DOHH2 (cell line): ENCODE results near the gene TMOD4.
"Not testable (repeated sequence)": the region's sequence is repeated elsewhere in the genome, so short reads cannot be mapped to it uniquely, and the experiment has no call there.

Experiments used
- H3F3A ChIP-seq: fragments of 200-600 bp; sonication (generic), shearing (Covaris generic); 2 replicates; pipeline ENCODE4 v1.6.0; 2016; ENCODE audit warnings: antibody characterized with exemption, mild to moderate bottlenecking; ENCODE audit not compliant: control insufficient read depth, insufficient read depth
- H3K27ac ChIP-seq: fragments of 200-600 bp; sonication (generic); 2 replicates; pipeline ENCODE4 v1.5.1; 2014; ENCODE audit warnings: low read depth, mild to moderate bottlenecking, low read length, moderate library complexity
- H3K27me3 ChIP-seq: fragments of 200-600 bp; sonication (generic); 2 replicates; pipeline ENCODE4 v1.6.1; 2014; ENCODE audit warnings: mild to moderate bottlenecking, low read length, mixed read lengths; ENCODE audit not compliant: control insufficient read depth
- H3K36me3 ChIP-seq: fragments of 200-600 bp; sonication (generic); 2 replicates; pipeline ENCODE4 v1.6.1; 2014; ENCODE audit warnings: mild to moderate bottlenecking, low read length, moderate library complexity, mixed read lengths; ENCODE audit not compliant: control insufficient read depth
- H3K4me1 ChIP-seq: fragments of 200-600 bp; sonication (generic); 2 replicates; pipeline ENCODE4 v1.6.1; 2014; ENCODE audit warnings: mild to moderate bottlenecking, low read length, mixed read lengths; ENCODE audit not compliant: control insufficient read depth
- H3K4me2 ChIP-seq: fragments of 200-600 bp; sonication (generic); 2 replicates; pipeline ENCODE4 v1.6.0; 2014; ENCODE audit warnings: mild to moderate bottlenecking, low read length, moderate library complexity
- H3K4me3 ChIP-seq: fragments of 200-600 bp; sonication (generic); 2 replicates; pipeline ENCODE4 v1.5.1; 2014; ENCODE audit warnings: mild to moderate bottlenecking, low read length, mixed read lengths
- H3K79me2 ChIP-seq: fragments of 200-600 bp; sonication (generic); 2 replicates; pipeline ENCODE4 v1.6.1; 2014; ENCODE audit warnings: mild to moderate bottlenecking, low read length, mixed read lengths; ENCODE audit not compliant: control insufficient read depth
- H3K9me2 ChIP-seq: fragments of 200-600 bp; sonication (generic); replicated peaks from 2 replicates; pipeline ENCODE4 v1.6.1; 2014; ENCODE audit warnings: mild to moderate bottlenecking, low read length, mixed read lengths; ENCODE audit not compliant: control insufficient read depth
- H3K9me3 ChIP-seq: fragments of 200-600 bp; sonication (generic); 2 replicates; pipeline ENCODE4 v1.6.1; 2014; ENCODE audit warnings: antibody characterized with exemption, low read length, mixed read lengths; ENCODE audit not compliant: control insufficient read depth, insufficient read depth
- H4K20me1 ChIP-seq: fragments of 200-600 bp; sonication (generic); 2 replicates; pipeline ENCODE4 v1.6.0; 2014; ENCODE audit warnings: low read depth, mild to moderate bottlenecking, antibody characterized with exemption, low read length, moderate library complexity; ENCODE audit not compliant: control insufficient read depth, insufficient read depth
- CTCF ChIP-seq: fragments of 200-600 bp; sonication (generic); IDR thresholded peaks from one replicate; pipeline ENCODE4 v1.5.1; 2014; ENCODE audit warnings: antibody characterized with exemption, mild to moderate bottlenecking, low read depth, low read length; ENCODE audit not compliant: poor library complexity, severe bottlenecking
- EZH2phosphoT487 ChIP-seq: fragments of 200-600 bp; sonication (generic); IDR thresholded peaks from 2 replicates; pipeline ENCODE4 v1.6.1; 2017; ENCODE audit warnings: borderline replicate concordance, mild to moderate bottlenecking, antibody characterized with exemption, low read length, moderate library complexity, mixed read lengths

TMOD4 gene

DNA sequence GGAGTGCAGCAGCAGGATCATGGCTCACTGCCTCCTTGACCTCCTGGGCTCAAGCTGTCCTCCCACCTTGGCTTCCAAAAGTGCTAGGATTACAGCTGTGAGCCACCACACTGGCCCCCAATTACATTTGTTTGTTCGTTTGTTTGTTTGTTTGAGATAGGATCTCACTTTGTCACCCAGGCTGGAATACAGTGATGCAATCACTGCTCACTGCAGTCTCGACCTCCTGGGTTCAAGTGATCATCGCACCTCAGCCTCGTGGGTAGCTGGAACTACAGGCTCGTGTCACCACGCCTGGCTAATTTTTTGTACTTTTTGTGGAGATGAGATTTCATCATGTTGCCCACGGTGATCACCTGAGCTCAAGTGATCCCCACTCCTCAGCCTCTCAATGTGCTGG is 16.3 kb upstream of the TMOD4 start:
- H3K27ac ChIP-seq: no peak overlapping the region
- no peaks in the 10 kb centered on the region for H4K20me1 ChIP-seq
- H3F3A ChIP-seq: peaks cover 10% of the 10 kb centered on the region
- no peaks in the 10 kb centered on the region for H3K9me3 ChIP-seq
- no peaks in the 10 kb centered on the region for H3K9me2 ChIP-seq
- H3K4me2 ChIP-seq: no peak overlapping the region
- TF ChIP-seq EZH2phosphoT487 (no peak), CTCF (no peak)
- peaks cover 29% of the 10 kb centered on the region for H3K79me2 ChIP-seq
- H3K4me1 ChIP-seq: peaks cover 28% of the 10 kb centered on the region
- no peak overlapping the region for H3K4me3 ChIP-seq
- H3K36me3 ChIP-seq: peaks cover 3% of the 10 kb centered on the region; the same call in 1 of the 2 replicates
- H3K27me3 ChIP-seq: no peaks in the 10 kb centered on the region

GRCh38 chr1:151189637-151190445 is 14.1 kb upstream of the TMOD4 start, which contains the start of gene VPS72:
Gene VPS72 (minus strand): TSS chr1:151190197. CDS start chr1:151190121, 76 bp downstream.
- no peaks in the 10 kb centered on the region for H3K27me3 ChIP-seq
- H3K79me2 ChIP-seq: peaks cover 36% of the 10 kb centered on the region
- H3K4me3 ChIP-seq: peak within 1 kb of the TSS; percentile 91
- H3K36me3 ChIP-seq: peaks cover 15% of the 10 kb centered on the region
- peaks cover 10% of the 10 kb centered on the region for H3F3A ChIP-seq
- H3K27ac ChIP-seq: peak within 1 kb of the TSS; percentile 53
- H3K4me2 ChIP-seq: peak within 1 kb of the TSS; percentile 96
- H3K4me1 ChIP-seq: peaks cover 22% of the 10 kb centered on the region
- H4K20me1 ChIP-seq: no peaks in the 10 kb centered on the region
- TF ChIP-seq CTCF: no peak
- no peak for TF ChIP-seq EZH2phosphoT487
- no peaks in the 10 kb centered on the region for H3K9me3 ChIP-seq
- no peaks in the 10 kb centered on the region for H3K9me2 ChIP-seq

- not testable (repeated sequence) for H3F3A ChIP-seq, H4K20me1 ChIP-seq, H3K27me3 ChIP-seq, H3K9me3 ChIP-seq, H3K9me2 ChIP-seq, H3K27ac ChIP-seq
- Histone ChIP-seq H3K4me3 (peak overlapping the region; percentile 91), H3K4me2 (peak overlapping the region; percentile 96), H3K36me3 (peaks cover 25% of the 10 kb centered on the region), H3K4me1 (peaks cover 22% of the 10 kb centered on the region), H3K79me2 (peaks cover 36% of the 10 kb centered on the region)
These were observed 12.9 kb upstream of the TMOD4 start for GRCh38 chr1:151188667-151189066.

- Histone ChIP-seq H3F3A (no peaks in the 10 kb centered on the region), H3K4me2 (no peak overlapping the region), H3K36me3 (peaks cover 33% of the 10 kb centered on the region), H3K27ac (no peak overlapping the region), H3K79me2 (peaks cover 36% of the 10 kb centered on the region), H3K4me3 (no peak overlapping the region), H3K4me1 (peaks cover 22% of the 10 kb centered on the region), H3K27me3 (no peaks in the 10 kb centered on the region), H3K9me2 (no peaks in the 10 kb centered on the region), H4K20me1 (no peaks in the 10 kb centered on the region), H3K9me3 (no peaks in the 10 kb centered on the region)
- no peak for TF ChIP-seq CTCF
- no peak for TF ChIP-seq EZH2phosphoT487
These were observed 11.4 kb upstream of the TMOD4 start for GRCh38 chr1:151187205-151187604.
